Stimulated activated CD8-positive, alpha-beta memory T cell treated with anti-CD3 and anti-CD28 coated beads, Interleukin-7, amount 100 ng/mL, for 4 hours (primary cell): ENCODE measurements around the gene POLRMT.

Experiments
- DNase-seq, 2 donors: peaks; one replicate each; pipeline ENCODE4 v3.0.0-alpha.2; 2020; ENCODE audit warnings: low read depth in 2 of 2

The POLRMT gene

DNA sequence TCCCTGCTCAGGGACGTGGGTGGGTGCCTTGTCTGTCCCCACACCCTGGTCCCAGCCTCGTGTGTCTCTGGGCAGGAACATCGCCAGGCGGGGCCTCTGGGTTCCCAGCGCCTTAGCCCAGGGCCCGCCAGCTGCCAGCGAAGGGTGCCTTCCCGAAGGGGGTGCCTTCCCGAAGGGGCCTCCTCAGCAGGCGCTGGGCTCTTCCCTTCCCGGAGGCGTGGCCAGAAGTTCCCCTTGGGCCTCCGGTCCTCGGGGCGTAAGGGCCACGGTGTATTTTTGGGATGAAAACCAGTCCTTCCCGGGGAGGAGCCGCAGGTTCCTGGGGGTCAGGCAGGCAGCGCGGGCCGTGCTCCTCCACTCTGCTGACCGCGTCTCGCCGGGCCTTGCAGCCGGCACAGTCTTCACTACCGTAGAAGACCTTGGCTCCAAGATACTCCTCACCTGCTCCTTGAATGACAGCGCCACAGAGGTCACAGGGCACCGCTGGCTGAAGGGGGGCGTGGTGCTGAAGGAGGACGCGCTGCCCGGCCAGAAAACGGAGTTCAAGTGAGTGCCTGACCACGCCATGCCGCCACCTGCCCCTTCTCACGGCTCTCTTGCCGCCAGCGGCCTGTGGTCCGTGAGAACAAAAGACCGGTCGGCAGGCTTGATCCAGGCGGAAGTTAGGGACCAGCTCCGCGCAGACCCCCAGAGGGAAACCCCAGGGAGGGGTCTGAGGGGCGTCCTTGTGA lies 54.1 kb downstream of the POLRMT start:
- no peak for DNase-seq

GRCh38 chr19:577439-578392 lies 55.6 kb downstream of the POLRMT start:
- no peak for DNase-seq

- no peak for DNase-seq
Observed at GRCh38 chr19:576768-577438, 56.4 kb downstream of the POLRMT start.

GRCh38 chr19:575527-576506 lies 57.5 kb downstream of the POLRMT start:
- DNase-seq, result no peak

DNA sequence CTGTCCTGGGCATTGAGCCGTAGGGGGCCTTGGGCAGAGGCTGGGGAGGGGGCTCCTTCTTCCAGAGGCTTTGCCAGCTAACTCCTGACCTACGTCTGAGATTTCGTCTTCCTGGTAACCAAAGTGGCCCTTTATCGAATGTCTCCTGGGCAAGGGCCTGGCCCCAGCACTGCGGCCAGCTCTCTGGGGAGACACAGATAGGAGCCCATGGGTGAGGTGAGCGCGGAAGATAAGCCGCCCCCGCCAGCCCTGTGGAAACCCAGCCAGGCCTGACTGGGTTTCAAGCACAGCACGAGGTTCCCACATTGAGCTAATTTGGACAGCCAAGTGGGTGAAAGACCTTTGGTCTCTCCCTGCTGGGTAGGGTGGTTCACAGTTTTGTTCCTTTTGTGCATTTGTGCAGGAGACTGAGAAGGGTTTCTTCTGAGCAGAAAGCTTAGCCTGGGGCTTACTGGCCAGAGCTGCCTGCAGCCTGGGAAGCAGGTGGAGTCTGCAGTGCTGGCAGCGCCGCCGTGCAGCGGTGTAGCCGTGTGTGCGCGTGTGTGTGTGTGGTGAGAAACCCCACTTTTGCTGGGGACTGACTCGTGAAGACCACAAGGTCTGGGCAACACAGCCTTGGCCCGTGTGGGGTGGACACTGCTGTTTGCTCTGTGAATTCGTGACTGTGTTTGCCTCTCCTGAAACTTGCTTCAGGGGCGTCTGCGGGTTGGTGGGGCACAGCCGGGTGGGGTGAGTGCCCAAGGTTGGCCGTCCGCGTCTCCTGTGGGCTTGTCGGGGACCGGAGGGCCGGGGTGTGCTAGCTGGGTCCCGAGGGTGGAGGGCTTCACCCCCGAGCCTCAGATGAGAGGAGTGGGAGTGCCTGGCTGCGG lies 58.4 kb downstream of the POLRMT start:
- no peak for DNase-seq

DNA sequence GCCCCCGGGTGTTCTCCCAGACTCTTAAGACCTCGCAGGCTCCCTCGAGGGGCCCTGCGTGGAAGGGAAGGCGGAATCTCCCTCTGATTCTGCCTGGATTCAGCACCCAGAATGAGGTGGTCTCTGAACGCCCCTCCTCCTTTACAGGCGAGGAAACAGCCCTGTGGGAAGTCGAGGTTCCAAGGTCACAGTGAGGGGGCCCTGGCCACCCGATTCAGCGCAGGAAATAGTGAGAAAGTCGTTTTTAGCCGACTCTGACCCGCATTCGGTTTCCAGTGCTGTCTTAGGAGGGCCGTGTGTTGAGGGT lies 59.9 kb downstream of the POLRMT start:
- DNase-seq, result no peak

DNA sequence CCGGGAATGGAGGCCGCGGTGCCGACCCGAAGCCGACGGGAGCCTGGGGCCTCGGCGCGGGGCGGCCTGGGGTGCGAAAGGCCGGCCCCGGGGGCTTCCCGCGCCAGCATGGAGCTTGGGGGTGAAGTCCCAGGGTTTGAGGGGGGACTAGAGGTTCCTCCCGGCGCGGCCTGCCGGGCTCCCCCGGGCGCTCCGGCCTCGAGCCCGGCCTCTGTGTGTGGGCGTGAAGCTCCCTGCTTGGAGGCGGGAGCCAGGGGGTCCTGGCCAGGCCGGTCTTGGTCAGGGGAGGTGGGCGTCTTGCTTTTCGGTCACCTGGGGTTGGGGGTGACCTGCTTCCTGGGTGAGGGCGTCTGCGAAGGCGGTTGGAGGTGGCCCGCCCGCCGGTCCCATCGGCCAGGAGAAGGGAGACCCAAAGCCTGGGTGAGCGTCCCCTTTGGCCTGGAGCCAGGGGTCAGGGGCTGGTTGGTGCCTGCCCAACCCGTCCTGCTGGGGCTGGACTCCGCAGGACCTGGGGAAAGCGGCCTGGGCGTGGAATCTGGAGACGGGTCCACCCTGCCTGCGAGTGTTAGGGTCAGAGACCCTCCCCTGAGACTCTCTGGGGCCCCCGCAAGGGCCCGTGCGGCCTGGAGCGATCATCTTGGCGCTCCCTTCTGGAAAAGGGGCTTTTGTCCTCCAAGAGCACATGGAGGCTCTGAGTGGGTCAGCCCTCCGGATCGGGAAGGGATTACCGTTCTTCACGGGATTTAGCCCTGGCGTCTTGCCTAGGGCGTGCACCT lies 60.4 kb downstream of the POLRMT start:
- DNase-seq, result no peak

DNA sequence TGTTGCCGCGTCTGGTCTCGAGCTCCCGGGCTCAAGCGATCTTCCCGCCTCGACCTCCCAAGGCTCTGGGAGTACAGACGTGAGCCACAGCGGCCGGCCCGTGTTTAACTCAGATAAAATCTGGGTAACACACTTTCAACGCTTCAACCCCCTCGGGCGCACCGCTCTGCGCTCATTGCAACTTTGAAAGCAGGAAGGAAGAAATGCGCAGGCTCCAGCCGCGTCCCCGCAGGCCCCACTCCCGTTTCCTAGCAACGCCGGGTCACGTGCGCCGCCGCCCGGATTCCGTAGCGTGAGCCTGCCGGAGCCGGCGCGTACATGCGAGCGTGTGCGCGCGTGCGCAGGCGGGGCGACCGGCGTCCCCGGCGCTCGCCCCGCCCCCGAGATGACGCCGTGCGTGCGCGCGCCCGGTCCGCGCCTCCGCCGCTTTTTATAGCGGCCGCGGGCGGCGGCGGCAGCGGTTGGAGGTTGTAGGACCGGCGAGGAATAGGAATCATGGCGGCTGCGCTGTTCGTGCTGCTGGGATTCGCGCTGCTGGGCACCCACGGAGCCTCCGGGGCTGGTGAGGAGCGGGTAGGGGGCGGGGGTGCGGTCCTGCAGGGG lies 61.1 kb downstream of the POLRMT start, which contains the start of gene BSG:
Gene BSG, plus strand, starts transcription at position 457 of the 603 bp plus-strand sequence. Its CDS starts 39 bp downstream, at position 496.
- DNase-seq, result peak; percentile 97 to 99

DNA sequence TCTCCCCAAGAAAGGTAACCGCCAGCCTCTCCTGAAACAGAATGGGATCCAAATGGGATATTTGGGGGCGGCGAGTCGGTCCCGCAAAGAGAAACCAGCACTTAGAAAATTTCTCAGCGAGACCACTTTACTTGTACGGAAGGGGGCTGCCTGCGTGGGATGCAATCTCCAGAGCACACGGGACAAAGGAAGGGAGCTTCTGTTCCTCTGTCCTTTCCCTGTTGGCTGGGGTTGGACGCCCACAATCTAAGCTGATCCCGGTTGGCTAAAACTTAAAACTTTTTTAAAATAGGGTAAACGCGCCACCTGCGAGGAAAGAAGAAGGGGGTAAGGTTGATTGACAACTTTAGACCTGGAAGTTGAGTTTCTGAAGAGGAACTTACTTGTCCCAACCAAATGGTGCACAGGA lies 61.8 kb downstream of the POLRMT start:
- no peak for DNase-seq

GRCh38 chr19:570937-571565 lies 62.3 kb downstream of the POLRMT start:
- DNase-seq, result no peak

GRCh38 chr19:570251-570686 lies 63.1 kb downstream of the POLRMT start:
- DNase-seq, result no peak

GRCh38 chr19:567296-567900 lies 65.9 kb downstream of the POLRMT start:
- DNase-seq, result no peak
